NT2/D1 (cell line): ENCODE results near the gene KMT2D.
A peak's percentile ranks its signal among the peaks of the same experiment; 100 is the strongest.

Source experiments
- DNase-seq: peaks from one replicate; pipeline ENCODE4 v3.0.0-alpha.2; 2011; ENCODE audit warnings: low read depth, low spot score
- H3K27me3 ChIP-seq: 2 replicates; pipeline ENCODE4 v1.6.0; 2011; ENCODE audit warnings: mild to moderate bottlenecking; ENCODE audit not compliant: insufficient read length, insufficient read depth
- H3K36me3 ChIP-seq: 2 replicates; pipeline ENCODE4 v1.6.1; 2011; ENCODE audit warnings: mild to moderate bottlenecking, low read length, mixed read lengths; ENCODE audit not compliant: insufficient read depth, insufficient read length
- H3K4me1 ChIP-seq: 2 replicates; pipeline ENCODE4 v1.5.1; 2011; ENCODE audit not compliant: insufficient read depth, insufficient read length
- H3K4me3 ChIP-seq: 2 replicates; pipeline ENCODE4 v1.5.1; 2011; ENCODE audit warnings: low read depth; ENCODE audit not compliant: insufficient read length
- H3K9ac ChIP-seq: 2 replicates; pipeline ENCODE4 v1.6.0; 2011; ENCODE audit warnings: low read depth; ENCODE audit not compliant: insufficient read length
- H3K9me3 ChIP-seq: 2 replicates; pipeline ENCODE4 v1.5.1; 2011; ENCODE audit warnings: mild to moderate bottlenecking, low read length; ENCODE audit not compliant: insufficient read depth
- SUZ12 ChIP-seq: IDR thresholded peaks from 2 replicates; pipeline ENCODE4 v1.6.1; 2011; ENCODE audit not compliant: insufficient read length, insufficient read depth; ENCODE audit errors: extremely low read depth
- YY1 ChIP-seq: IDR thresholded peaks from 2 replicates; pipeline ENCODE4 v1.6.1; 2011; ENCODE audit not compliant: insufficient read length, insufficient read depth
- ZNF274 ChIP-seq: IDR thresholded peaks from 2 replicates; pipeline ENCODE4 v1.6.1; 2011; ENCODE audit warnings: mild to moderate bottlenecking, low read depth, low read length

Gene KMT2D

GRCh38 chr12:49098035-49098451 lies 37.4 kb upstream of the KMT2D start:
- no peak overlapping the region for H3K4me3 ChIP-seq
- peaks cover 10% of the 10 kb centered on the region for H3K27me3 ChIP-seq
- TF ChIP-seq SUZ12 (no peak), YY1 (no peak)
- H3K4me1 ChIP-seq, result peaks cover 7% of the 10 kb centered on the region
- H3K36me3 ChIP-seq, result peaks cover 53% of the 10 kb centered on the region
- peak; percentile 57 for DNase-seq
- no peak overlapping the region for H3K9ac ChIP-seq
- H3K9me3 ChIP-seq, result no peaks in the 10 kb centered on the region

DNA sequence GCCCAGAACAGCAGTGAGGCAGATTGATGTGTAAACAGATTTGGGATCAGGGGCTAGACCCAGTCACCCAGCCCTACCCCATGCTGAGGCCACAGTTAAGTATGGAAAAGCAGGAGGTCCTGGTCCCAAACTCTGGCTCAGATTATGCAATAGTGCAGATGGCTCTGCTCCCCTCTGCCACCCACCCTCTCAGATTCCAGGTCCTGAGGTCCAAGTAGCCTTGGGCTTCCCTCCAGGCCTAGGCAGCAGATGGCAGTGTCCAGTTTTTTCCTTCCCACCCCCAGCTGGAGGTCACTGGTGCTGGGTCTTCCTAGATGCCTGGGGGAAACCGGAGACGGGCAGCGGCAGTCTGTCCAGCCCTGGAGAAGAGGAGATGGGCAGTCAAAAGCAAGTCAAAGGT lies 36.8 kb upstream of the KMT2D start:
- TF ChIP-seq SUZ12 (no peak), YY1 (no peak), ZNF274 (no peak)
- H3K9ac ChIP-seq, result no peak overlapping the region
- DNase-seq, result no peak
- no peaks in the 10 kb centered on the region for H3K9me3 ChIP-seq
- H3K36me3 ChIP-seq, result peaks cover 47% of the 10 kb centered on the region
- H3K4me3 ChIP-seq, result no peak overlapping the region
- H3K27me3 ChIP-seq, result peaks cover 16% of the 10 kb centered on the region
- peaks cover 7% of the 10 kb centered on the region for H3K4me1 ChIP-seq

DNA sequence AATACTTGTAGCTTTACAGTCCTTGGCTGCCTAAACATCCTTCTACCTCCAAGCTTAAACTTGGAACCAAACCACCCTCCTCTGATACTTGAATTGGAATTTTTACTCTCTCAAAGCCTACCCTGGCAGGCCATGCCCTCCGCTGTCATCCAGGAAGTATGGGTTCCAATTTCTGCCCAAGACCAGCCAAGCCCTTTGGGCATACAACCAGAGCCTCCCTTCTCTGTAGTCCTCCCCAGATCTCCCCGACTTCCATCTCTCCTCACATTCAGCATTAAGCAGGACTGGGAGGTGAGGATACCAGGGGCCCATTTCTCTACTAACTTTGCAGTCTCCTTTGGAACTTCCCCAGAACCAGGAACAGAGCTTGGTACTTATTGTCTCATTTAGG lies 34.4 kb upstream of the KMT2D start:
- Histone ChIP-seq H3K9me3 (no peaks in the 10 kb centered on the region), H3K36me3 (peaks cover 23% of the 10 kb centered on the region), H3K4me1 (peaks cover 7% of the 10 kb centered on the region), H3K27me3 (peaks cover 40% of the 10 kb centered on the region), H3K4me3 (no peak overlapping the region), H3K9ac (no peak overlapping the region)
- DNase-seq, result no peak
- TF ChIP-seq ZNF274 (no peak), SUZ12 (no peak), YY1 (no peak)

GRCh38 chr12:49094160-49094974 lies 33.8 kb upstream of the KMT2D start, which contains the start of gene DHH:
DHH (minus strand) TSS chr12:49094801; CDS start chr12:49094512, 289 bp downstream.
- TF ChIP-seq ZNF274 (no peak), YY1 (no peak), SUZ12 (no peak)
- Histone ChIP-seq H3K36me3 (peaks cover 20% of the 10 kb centered on the region), H3K9ac (no peak within 1 kb of the TSS), H3K9me3 (no peaks in the 10 kb centered on the region), H3K4me1 (peaks cover 10% of the 10 kb centered on the region), H3K4me3 (no peak within 1 kb of the TSS), H3K27me3 (peaks cover 46% of the 10 kb centered on the region)
- DNase-seq, result no peak

GRCh38 chr12:49093792-49094159 lies 33.2 kb upstream of the KMT2D start:
- Histone ChIP-seq H3K36me3 (peaks cover 16% of the 10 kb centered on the region), H3K4me3 (no peak overlapping the region), H3K9me3 (no peaks in the 10 kb centered on the region), H3K4me1 (peaks cover 10% of the 10 kb centered on the region), H3K9ac (no peak overlapping the region), H3K27me3 (peaks cover 52% of the 10 kb centered on the region)
- no peak for DNase-seq
- TF ChIP-seq ZNF274, result no peak
- no peak for TF ChIP-seq SUZ12
- no peak for TF ChIP-seq YY1

- H3K4me1 ChIP-seq, result peaks cover 10% of the 10 kb centered on the region
- H3K9me3 ChIP-seq, result no peaks in the 10 kb centered on the region
- peak overlapping the region; percentile 19 for H3K4me3 ChIP-seq
- DNase-seq, result no peak
- peaks cover 60% of the 10 kb centered on the region for H3K27me3 ChIP-seq
- H3K36me3 ChIP-seq, result peaks cover 16% of the 10 kb centered on the region
- peak overlapping the region; percentile 12 for H3K9ac ChIP-seq
- no peak for TF ChIP-seq SUZ12
- TF ChIP-seq ZNF274, result no peak
- no peak for TF ChIP-seq YY1
Observed at GRCh38 chr12:49092816-49093406, 32.3 kb upstream of the KMT2D start.

DNA sequence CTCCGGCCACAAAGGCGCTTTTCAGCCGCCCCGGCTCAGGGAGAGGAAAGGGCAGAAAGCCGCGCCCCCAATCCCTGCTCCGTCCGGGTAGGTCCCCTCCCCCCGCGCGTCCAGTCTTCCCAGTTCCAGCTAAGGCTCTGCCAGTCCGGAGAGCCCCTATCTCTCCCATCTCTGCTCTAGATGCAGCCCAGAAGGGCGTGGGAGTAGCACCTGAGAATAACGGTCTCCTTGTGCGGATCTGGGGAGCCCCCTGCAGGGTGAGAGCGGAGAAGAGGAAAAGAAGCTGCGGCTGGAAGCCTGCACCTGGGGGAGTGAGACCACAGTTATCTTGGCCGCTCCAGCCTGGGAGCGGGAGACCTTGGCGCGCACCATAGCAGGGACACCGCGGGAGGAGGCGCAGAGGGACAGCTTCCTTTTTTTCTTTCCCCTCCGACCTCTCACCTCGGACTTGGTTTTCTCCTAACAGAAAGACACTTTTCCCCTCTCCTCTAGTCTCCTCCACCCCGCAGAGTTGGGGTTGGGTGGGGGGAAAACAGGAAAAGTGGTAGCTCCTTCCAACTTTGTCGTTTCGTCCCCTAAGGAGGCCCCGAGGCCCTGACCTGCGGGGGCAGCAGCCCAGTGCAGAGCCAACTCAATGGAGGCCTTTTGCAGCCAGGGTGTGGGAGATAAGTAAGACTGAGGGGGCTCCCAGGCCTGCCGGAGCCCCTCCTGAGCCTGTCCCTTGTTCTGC lies 31.7 kb upstream of the KMT2D start:
- peak overlapping the region; percentile 19 for H3K4me3 ChIP-seq
- peak; percentile 51 for DNase-seq
- peaks cover 9% of the 10 kb centered on the region for H3K36me3 ChIP-seq
- H3K27me3 ChIP-seq, result peaks cover 67% of the 10 kb centered on the region
- H3K9me3 ChIP-seq, result no peaks in the 10 kb centered on the region
- TF ChIP-seq YY1 (no peak), ZNF274 (no peak), SUZ12 (no peak)
- H3K9ac ChIP-seq, result peak overlapping the region; percentile 12
- H3K4me1 ChIP-seq, result peaks cover 6% of the 10 kb centered on the region
